RPMI8226 (cell line): ENCODE results near the gene HAUS1.
A peak's percentile ranks its signal among the peaks of the same experiment; 100 is the strongest.
"Not testable (repeated sequence)": the region's sequence is repeated elsewhere in the genome, so short reads cannot be mapped to it uniquely, and the experiment has no call there.

Experiments used
- DNase-seq: peaks from one replicate; pipeline ENCODE4 v3.0.0-alpha.2; 2015

Gene HAUS1

GRCh38 chr18:46104128-46104911, at the start of gene HAUS1:
HAUS1 (plus strand) TSS chr18:46104385; CDS start chr18:46104412, 27 bp downstream.
- peak; percentile 93 for DNase-seq

GRCh38 chr18:46054956-46055837, 49.0 kb upstream of the HAUS1 start:
- DNase-seq, result no peak

GRCh38 chr18:46055838-46056230, 48.4 kb upstream of the HAUS1 start:
- peak; percentile 38 for DNase-seq

GRCh38 chr18:46060359-46060841, 43.8 kb upstream of the HAUS1 start:
- no peak for DNase-seq

GRCh38 chr18:46061387-46061786, 42.8 kb upstream of the HAUS1 start:
- peak; percentile 75 for DNase-seq

- no peak for DNase-seq
These were observed 42.4 kb upstream of the HAUS1 start for GRCh38 chr18:46061796-46062195.

GRCh38 chr18:46062781-46063180, 41.4 kb upstream of the HAUS1 start:
- no peak for DNase-seq

GRCh38 chr18:46067438-46068007, 36.7 kb upstream of the HAUS1 start:
- DNase-seq, result peak; percentile 60

- no peak for DNase-seq
These were observed 35.4 kb upstream of the HAUS1 start for GRCh38 chr18:46068763-46069162.

- DNase-seq, result no peak
These were observed 34.7 kb upstream of the HAUS1 start for GRCh38 chr18:46069524-46069923.

- no peak for DNase-seq
These were observed 34.0 kb upstream of the HAUS1 start for GRCh38 chr18:46070232-46070631.

GRCh38 chr18:46070815-46071652, 33.2 kb upstream of the HAUS1 start:
- no peak for DNase-seq

- peak; percentile 29 for DNase-seq
These were observed 32.4 kb upstream of the HAUS1 start, which contains the start of gene PSTPIP2 for GRCh38 chr18:46071653-46072375. PSTPIP2 (minus strand) TSS chr18:46072260; CDS start chr18:46072188, 72 bp downstream.

- no peak for DNase-seq
These were observed 31.8 kb upstream of the HAUS1 start for GRCh38 chr18:46072376-46072867.

- no peak for DNase-seq
These were observed 31.2 kb upstream of the HAUS1 start for GRCh38 chr18:46072959-46073358.

GRCh38 chr18:46073474-46074331, 30.5 kb upstream of the HAUS1 start:
- peak; percentile 76 for DNase-seq

GRCh38 chr18:46079336-46079735, 24.8 kb upstream of the HAUS1 start:
- DNase-seq, result no peak

GRCh38 chr18:46080156-46080555, 24.0 kb upstream of the HAUS1 start:
- no peak for DNase-seq

- DNase-seq, result no peak
These were observed 19.8 kb upstream of the HAUS1 start for GRCh38 chr18:46084431-46084830.

- DNase-seq, result not testable (repeated sequence)
These were observed 15.7 kb upstream of the HAUS1 start for GRCh38 chr18:46088501-46088900.
